ENCODE results near the gene AP3B1. TPM values are rescaled to one million over a fixed set of nuclear protein-coding genes. Genes with fewer than 3 reads are reported as not detected.

Gene AP3B1
- polyA plus RNA-seq, 1 of the 3 experiments (the other 2 are of a cell fraction): 18.0 TPM

GRCh38 chr5:78242001-78242400 lies 52.5 kb downstream of the AP3B1 start:
- peaks cover 0 to 6% of the 10 kb centered on the region in 2 experiments; a peak in 1 of 4 replicates for H3K4me1 ChIP-seq (ENCODE audit: control insufficient read depth in 1 of 2, insufficient read depth in 2 of 2, low read depth in 1 of 2, low read length in 1 of 2)
- no peak overlapping the region for H3K4me3 ChIP-seq (ENCODE audit: low read depth in 2 of 2, low read length in 1 of 2)
- no peak overlapping the region for H3K27ac ChIP-seq (ENCODE audit: low read depth in 2 of 2, low read length in 1 of 2)
- no peaks in the 10 kb centered on the region for H3K27me3 ChIP-seq (ENCODE audit: insufficient read depth)
- H3F3A ChIP-seq (replicated peaks; ENCODE audit: insufficient read depth): peaks cover 20% of the 10 kb centered on the region
- H3K9me3 ChIP-seq: no peaks in the 10 kb centered on the region
- H3K9me2 ChIP-seq: no peaks in the 10 kb centered on the region
- no peak overlapping the region for H3K4me2 ChIP-seq
- WGBS (ENCODE audit: low lambda C conversion rate): 100% methylated on average over 1 of the region's 1 CpG
- peaks cover 20% of the 10 kb centered on the region for H4K20me1 ChIP-seq (ENCODE audit: insufficient read depth)
- POLR2A ChIA-PET: no interaction called here
- peaks cover 6 to 30% of the 10 kb centered on the region in 2 experiments for H3K36me3 ChIP-seq (replicated peaks in 1 of 2; ENCODE audit: control insufficient read depth in 1 of 2, insufficient read depth in 2 of 2, low read length in 1 of 2)
- H2AFZ ChIP-seq (ENCODE audit: low read depth): no peak overlapping the region
- no peak for TF ChIP-seq TCF12 (IDR thresholded peaks at IDR 0.05)
- TF ChIP-seq GATA2 (CRISPR knock-in tag; IDR thresholded peaks at IDR 0.05): no peak
- no peak for TF ChIP-seq NRF1 (IDR thresholded peaks at IDR 0.05; ENCODE audit: low read depth, low read length)
- TF ChIP-seq ZBTB33 (IDR thresholded peaks at IDR 0.05; ENCODE audit: borderline replicate concordance, low read depth): no peak
- TF ChIP-seq RXRA (IDR thresholded peaks at IDR 0.05; ENCODE audit: borderline replicate concordance, low read depth): no peak
- TF ChIP-seq EZH2phosphoT487 (IDR thresholded peaks at IDR 0.05; ENCODE audit: borderline replicate concordance, low read depth): no peak
- TF ChIP-seq CHD2 (IDR thresholded peaks at IDR 0.05; ENCODE audit: low read length, partially characterized antibody): no peak
- TF ChIP-seq MEF2A (IDR thresholded peaks at IDR 0.05; ENCODE audit: borderline replicate concordance, low read depth): no peak
- TF ChIP-seq MXI1 (IDR thresholded peaks at IDR 0.05; ENCODE audit: low read depth, low read length): no peak
- TF ChIP-seq IRF3 (IDR thresholded peaks at IDR 0.05; ENCODE audit: low read depth, low read length): no peak
- TF ChIP-seq ELF1 (IDR thresholded peaks at IDR 0.05): no peak
- TF ChIP-seq TEAD4 (IDR thresholded peaks at IDR 0.05; ENCODE audit: borderline replicate concordance, insufficient read depth): no peak
- no peak for TF ChIP-seq PBX3 (IDR thresholded peaks at IDR 0.05)
- TF ChIP-seq RFX5 (IDR thresholded peaks at IDR 0.05; ENCODE audit: low read length): no peak
- TF ChIP-seq NFIC (IDR thresholded peaks at IDR 0.05; ENCODE audit: borderline replicate concordance): no peak
- no peak for TF ChIP-seq REST (IDR thresholded peaks at IDR 0.05; ENCODE audit: low read depth, low read length)
- TF ChIP-seq CTCF (IDR thresholded peaks at IDR 0.05): no peak
- TF ChIP-seq SMC3 (IDR thresholded peaks at IDR 0.05; ENCODE audit: low read depth, low read length): no peak
- TF ChIP-seq GABPA (IDR thresholded peaks at IDR 0.05; ENCODE audit: low read depth): no peak
- no peak for DNase-seq
- H3K79me2 ChIP-seq (ENCODE audit: insufficient read depth): peaks cover 49% of the 10 kb centered on the region
- CTCF ChIA-PET: no interaction called here
- no peak overlapping the region for H3K9ac ChIP-seq
